GM12878 (cell line): ENCODE data around the gene C2.

ENCODE experiments used
- CHD2 ChIP-seq: IDR thresholded peaks from 2 replicates; pipeline ENCODE4 v1.6.1; 2011; ENCODE audit warnings: low read depth, low read length, improper control_type of control experiment, borderline replicate concordance
- EP300 ChIP-seq, 2 experiments: fragments of 150-350 bp in 1 of 2; IDR thresholded peaks; 2 replicates each; pipeline ENCODE4 v1.6.1; 2011 to 2012; ENCODE audit warnings: low read depth in 2 of 2, low read length in 2 of 2, borderline replicate concordance in 1 of 2, improper control_type of control experiment in 1 of 2, inconsistent platforms in 1 of 2; ENCODE audit not compliant: control insufficient read depth in 1 of 2
- NRF1 ChIP-seq: conservative IDR thresholded peaks from 2 replicates; pipeline ENCODE4 v1.6.1; 2011; ENCODE audit warnings: mild to moderate bottlenecking, low read depth, low read length, improper control_type of control experiment
- RAD21 ChIP-seq: IDR thresholded peaks from 2 replicates; pipeline ENCODE4 v1.6.1; 2011; ENCODE audit warnings: mild to moderate bottlenecking, low read depth, low read length, moderate library complexity; ENCODE audit not compliant: insufficient read depth
- TF ChIP-seq, protein P1 (sequence below): IDR thresholded peaks from 2 replicates; pipeline ENCODE4 v1.6.1; 2012; ENCODE audit warnings: mild to moderate bottlenecking, low read depth, low read length

DNA sequence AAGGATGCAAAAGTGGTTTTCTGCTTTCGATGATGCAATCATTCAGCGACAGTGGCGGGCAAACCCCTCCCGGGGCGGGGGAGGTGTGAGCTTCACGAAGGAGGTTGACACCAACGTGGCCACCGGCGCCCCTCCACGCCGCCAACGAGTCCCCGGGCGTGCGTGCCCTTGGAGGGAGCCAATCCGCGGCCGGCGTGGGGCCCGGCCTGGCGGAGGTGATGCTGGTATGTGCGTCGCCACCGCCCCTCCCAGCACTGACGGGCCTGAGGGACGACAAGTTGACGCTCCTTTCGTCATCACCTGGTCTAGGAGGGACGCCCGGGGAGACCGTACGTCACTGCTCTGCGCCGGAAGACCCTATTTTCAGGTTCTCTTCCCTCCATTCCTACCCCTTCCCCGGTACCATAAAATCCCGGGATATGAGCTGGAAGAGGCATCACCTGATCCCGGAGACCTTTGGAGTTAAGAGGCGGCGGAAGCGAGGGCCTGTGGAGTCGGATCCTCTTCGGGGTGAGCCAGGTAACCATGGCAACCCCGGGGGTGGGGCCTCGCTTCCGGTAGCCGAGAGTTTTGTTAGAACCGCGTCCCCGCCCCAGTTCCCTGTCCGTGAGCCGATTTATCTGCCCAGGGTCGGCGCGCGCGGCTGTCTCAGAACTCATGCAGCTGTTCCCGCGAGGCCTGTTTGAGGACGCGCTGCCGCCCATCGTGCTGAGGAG, 44.6 kb downstream of the C2 start, which contains the start of gene DXO:
- TF ChIP-seq, protein P1, sequence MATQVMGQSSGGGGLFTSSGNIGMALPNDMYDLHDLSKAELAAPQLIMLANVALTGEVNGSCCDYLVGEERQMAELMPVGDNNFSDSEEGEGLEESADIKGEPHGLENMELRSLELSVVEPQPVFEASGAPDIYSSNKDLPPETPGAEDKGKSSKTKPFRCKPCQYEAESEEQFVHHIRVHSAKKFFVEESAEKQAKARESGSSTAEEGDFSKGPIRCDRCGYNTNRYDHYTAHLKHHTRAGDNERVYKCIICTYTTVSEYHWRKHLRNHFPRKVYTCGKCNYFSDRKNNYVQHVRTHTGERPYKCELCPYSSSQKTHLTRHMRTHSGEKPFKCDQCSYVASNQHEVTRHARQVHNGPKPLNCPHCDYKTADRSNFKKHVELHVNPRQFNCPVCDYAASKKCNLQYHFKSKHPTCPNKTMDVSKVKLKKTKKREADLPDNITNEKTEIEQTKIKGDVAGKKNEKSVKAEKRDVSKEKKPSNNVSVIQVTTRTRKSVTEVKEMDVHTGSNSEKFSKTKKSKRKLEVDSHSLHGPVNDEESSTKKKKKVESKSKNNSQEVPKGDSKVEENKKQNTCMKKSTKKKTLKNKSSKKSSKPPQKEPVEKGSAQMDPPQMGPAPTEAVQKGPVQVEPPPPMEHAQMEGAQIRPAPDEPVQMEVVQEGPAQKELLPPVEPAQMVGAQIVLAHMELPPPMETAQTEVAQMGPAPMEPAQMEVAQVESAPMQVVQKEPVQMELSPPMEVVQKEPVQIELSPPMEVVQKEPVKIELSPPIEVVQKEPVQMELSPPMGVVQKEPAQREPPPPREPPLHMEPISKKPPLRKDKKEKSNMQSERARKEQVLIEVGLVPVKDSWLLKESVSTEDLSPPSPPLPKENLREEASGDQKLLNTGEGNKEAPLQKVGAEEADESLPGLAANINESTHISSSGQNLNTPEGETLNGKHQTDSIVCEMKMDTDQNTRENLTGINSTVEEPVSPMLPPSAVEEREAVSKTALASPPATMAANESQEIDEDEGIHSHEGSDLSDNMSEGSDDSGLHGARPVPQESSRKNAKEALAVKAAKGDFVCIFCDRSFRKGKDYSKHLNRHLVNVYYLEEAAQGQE = no peak
- TF ChIP-seq EP300 (IDR thresholded peaks at IDR 0.05; ENCODE audit: borderline replicate concordance in 1 of 2, control insufficient read depth in 1 of 2, low read depth in 2 of 2, low read length in 2 of 2) (peak; percentile 49 to 51; a peak in 1 of 4 replicates), NRF1 (0 out of 2 replicates have a peak, but pooled peaks have one; percentile 2), RAD21 (no peak), CHD2 (peak; percentile 76)
